ENCODE results near the gene THRAP3. TPM values are rescaled to one million over a fixed set of nuclear protein-coding genes. Genes with fewer than 3 reads are reported as not detected.

The THRAP3 gene
- total and polyA plus RNA-seq, 2 donors from 2014 or later, result 28.0 to 102 TPM

GRCh38 chr1:36304970-36305914 is 81.0 kb downstream of the THRAP3 start:
- no peak overlapping the region for H3K4me3 ChIP-seq (ENCODE audit: low read length in 3 of 3)

DNA sequence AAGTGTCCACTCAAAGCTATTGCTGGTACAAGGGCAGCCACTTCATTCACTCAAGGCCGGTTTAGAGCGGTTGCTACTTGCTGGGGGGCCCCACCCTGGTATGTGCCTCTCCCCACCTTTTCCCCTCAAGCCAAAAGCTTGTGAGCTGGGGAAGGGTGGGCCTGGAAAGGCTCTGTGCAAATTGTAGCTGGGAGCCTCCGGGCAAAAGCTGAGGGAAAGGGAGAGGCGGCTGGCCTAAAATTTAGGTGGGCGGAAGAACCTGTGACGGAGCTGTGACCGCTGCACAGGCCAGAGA is 81.6 kb downstream of the THRAP3 start:
- H3K27me3 ChIP-seq (ENCODE audit: control insufficient read depth, insufficient read depth, low read length), result no peaks in the 10 kb centered on the region
- no peaks in the 10 kb centered on the region for H3K9me3 ChIP-seq (ENCODE audit: control insufficient read depth in 2 of 3, insufficient read depth in 1 of 3, low read length in 3 of 3)
- peak overlapping the region in 1 of 3 donors; percentile 83 for H3K4me3 ChIP-seq (ENCODE audit: low read length in 3 of 3)
- peak overlapping the region in 1 of 3 donors; percentile 55 for H3K9ac ChIP-seq (ENCODE audit: low read length in 3 of 3)
- peak overlapping the region; percentile 57 to 86 for H3K27ac ChIP-seq (ENCODE audit: low read depth in 2 of 2, low read length in 2 of 2)
- peak in 3 of 5 donors; percentile 50 to 59 (median 53) for DNase-seq
- H3K4me1 ChIP-seq (ENCODE audit: control insufficient read depth in 2 of 3, insufficient read depth in 2 of 3, low read depth in 1 of 3, low read length in 3 of 3), result peaks cover 0 to 11% (median 10%) of the 10 kb centered on the region in 3 donors
- intact Hi-C loops (cut with DNase I), result no loop called here
- peaks cover 2 to 25% (median 20%) of the 10 kb centered on the region in 3 donors for H3K36me3 ChIP-seq (ENCODE audit: control insufficient read depth in 2 of 3, insufficient read depth in 3 of 3, low read length in 3 of 3)
- no peak for FAIRE-seq
- TF ChIP-seq, protein P1, sequence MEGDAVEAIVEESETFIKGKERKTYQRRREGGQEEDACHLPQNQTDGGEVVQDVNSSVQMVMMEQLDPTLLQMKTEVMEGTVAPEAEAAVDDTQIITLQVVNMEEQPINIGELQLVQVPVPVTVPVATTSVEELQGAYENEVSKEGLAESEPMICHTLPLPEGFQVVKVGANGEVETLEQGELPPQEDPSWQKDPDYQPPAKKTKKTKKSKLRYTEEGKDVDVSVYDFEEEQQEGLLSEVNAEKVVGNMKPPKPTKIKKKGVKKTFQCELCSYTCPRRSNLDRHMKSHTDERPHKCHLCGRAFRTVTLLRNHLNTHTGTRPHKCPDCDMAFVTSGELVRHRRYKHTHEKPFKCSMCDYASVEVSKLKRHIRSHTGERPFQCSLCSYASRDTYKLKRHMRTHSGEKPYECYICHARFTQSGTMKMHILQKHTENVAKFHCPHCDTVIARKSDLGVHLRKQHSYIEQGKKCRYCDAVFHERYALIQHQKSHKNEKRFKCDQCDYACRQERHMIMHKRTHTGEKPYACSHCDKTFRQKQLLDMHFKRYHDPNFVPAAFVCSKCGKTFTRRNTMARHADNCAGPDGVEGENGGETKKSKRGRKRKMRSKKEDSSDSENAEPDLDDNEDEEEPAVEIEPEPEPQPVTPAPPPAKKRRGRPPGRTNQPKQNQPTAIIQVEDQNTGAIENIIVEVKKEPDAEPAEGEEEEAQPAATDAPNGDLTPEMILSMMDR (IDR thresholded peaks at IDR 0.05; ENCODE audit: borderline replicate concordance, extremely low read depth, insufficient read depth), result no peak

More at GRCh38 chr1:36304970-36305914, 81.0 kb downstream of the THRAP3 start:
- Histone ChIP-seq H3K27me3 (ENCODE audit: control insufficient read depth, insufficient read depth, low read length) (no peaks in the 10 kb centered on the region), H3K9ac (ENCODE audit: low read length in 3 of 3) (no peak overlapping the region), H3K9me3 (ENCODE audit: control insufficient read depth in 2 of 3, insufficient read depth in 1 of 3, low read length in 3 of 3) (no peaks in the 10 kb centered on the region), H3K36me3 (ENCODE audit: control insufficient read depth in 2 of 3, insufficient read depth in 3 of 3, low read length in 3 of 3) (peaks cover 2 to 31% (median 20%) of the 10 kb centered on the region in 3 donors), H3K27ac (ENCODE audit: low read depth in 2 of 2, low read length in 2 of 2) (peak overlapping the region; percentile 57 to 86), H3K4me1 (ENCODE audit: control insufficient read depth in 2 of 3, insufficient read depth in 2 of 3, low read depth in 1 of 3, low read length in 3 of 3) (peaks cover 0 to 11% (median 10%) of the 10 kb centered on the region in 3 donors)
- TF ChIP-seq, protein P1 (IDR thresholded peaks at IDR 0.05; ENCODE audit: borderline replicate concordance, extremely low read depth, insufficient read depth), result no peak
- FAIRE-seq, result no peak
- intact Hi-C loops (cut with DNase I), result no loop called here
- peak in 1 of 5 donors; percentile 46 for DNase-seq

DNA sequence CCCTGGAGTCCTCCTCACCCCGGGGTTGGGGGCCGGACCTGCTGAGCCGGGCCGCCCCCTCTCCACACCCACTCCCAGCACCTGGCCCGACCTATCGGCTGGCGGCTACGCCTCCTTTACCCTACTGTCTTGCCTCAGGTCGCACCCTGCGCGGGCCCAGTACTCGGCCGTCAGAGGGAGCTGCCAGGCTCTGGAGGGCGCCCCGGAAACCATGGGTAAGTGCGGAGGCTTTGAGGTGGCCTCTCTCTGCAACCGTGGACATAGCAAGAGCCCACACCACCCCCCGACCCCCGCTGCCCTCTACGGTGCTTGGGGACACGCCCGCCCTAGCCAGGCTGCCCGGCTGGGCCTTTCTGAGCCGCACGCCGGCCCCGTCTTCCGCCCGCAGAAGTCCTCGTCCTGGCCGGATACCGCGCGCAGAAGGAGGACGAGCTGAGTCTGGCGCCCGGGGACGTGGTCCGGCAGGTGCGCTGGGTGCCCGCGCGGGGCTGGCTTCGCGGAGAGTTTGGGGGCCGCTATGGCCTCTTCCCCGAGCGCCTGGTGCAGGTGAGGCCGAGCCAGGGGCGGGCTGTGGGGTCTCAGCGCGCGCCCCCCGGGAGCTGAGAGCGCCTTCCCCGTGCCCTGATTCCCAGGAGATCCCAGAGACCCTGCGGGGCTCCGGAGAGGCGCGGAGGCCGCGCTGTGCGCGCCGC is 82.1 kb downstream of the THRAP3 start, which contains the start of gene SH3D21:
SH3D21 (plus strand) TSS at position 159 of the 692 bp plus-strand sequence; CDS start at position 212, 53 bp downstream.
- DNase-seq, result peak; percentile 66 to 92 (median 73)
- TF ChIP-seq, protein P1 (IDR thresholded peaks at IDR 0.05; ENCODE audit: borderline replicate concordance, extremely low read depth, insufficient read depth), result no peak
- Histone ChIP-seq H3K9me3 (ENCODE audit: control insufficient read depth in 2 of 3, insufficient read depth in 1 of 3, low read length in 3 of 3) (no peaks in the 10 kb centered on the region), H3K36me3 (ENCODE audit: control insufficient read depth in 2 of 3, insufficient read depth in 3 of 3, low read length in 3 of 3) (peaks cover 2 to 20% (median 16%) of the 10 kb centered on the region in 3 donors), H3K27me3 (ENCODE audit: control insufficient read depth, insufficient read depth, low read length) (no peaks in the 10 kb centered on the region), H3K9ac (ENCODE audit: low read length in 3 of 3) (peak within 1 kb of the TSS; percentile 65 to 68 (median 67)), H3K27ac (ENCODE audit: low read depth in 2 of 2, low read length in 2 of 2) (peak within 1 kb of the TSS; percentile 59 to 86), H3K4me3 (ENCODE audit: low read length in 3 of 3) (peak within 1 kb of the TSS; percentile 81 to 83 (median 82)), H3K4me1 (ENCODE audit: control insufficient read depth in 2 of 3, insufficient read depth in 2 of 3, low read depth in 1 of 3, low read length in 3 of 3) (peaks cover 0 to 11% (median 10%) of the 10 kb centered on the region in 3 donors)
- FAIRE-seq, result no peak
- intact Hi-C loops (cut with DNase I), result no loop called here
